ENCODE measurements around the gene TBC1D2B.

GRCh38 chr15:78065973-78066946 is 11.3 kb downstream of the TBC1D2B start:
- no peak for TF ChIP-seq CTCF (IDR thresholded peaks at IDR 0.05 in 4 of 5, conservative IDR thresholded peaks at IDR 0.05 in 1 of 5)
- no peak for TF ChIP-seq POLR2A (IDR thresholded peaks at IDR 0.05)

All from gastrocnemius medialis (tissue), 4 donors.